GM18873 (cell line): ENCODE data around the gene LMBR1L.
"Not testable (repeated sequence)": the region's sequence is repeated elsewhere in the genome, so short reads cannot be mapped to it uniquely, and the experiment has no call there.

ENCODE experiments used
- ATAC-seq: cut with Tn5 transposase; IDR thresholded peaks from one replicate; pipeline ENCODE4 v1.9.1; 2021; ENCODE audit warnings: mild to moderate bottlenecking, moderate library complexity, moderate number of reproducible peaks; ENCODE audit not compliant: unreplicated experiment, low FRiP score

The LMBR1L gene

DNA sequence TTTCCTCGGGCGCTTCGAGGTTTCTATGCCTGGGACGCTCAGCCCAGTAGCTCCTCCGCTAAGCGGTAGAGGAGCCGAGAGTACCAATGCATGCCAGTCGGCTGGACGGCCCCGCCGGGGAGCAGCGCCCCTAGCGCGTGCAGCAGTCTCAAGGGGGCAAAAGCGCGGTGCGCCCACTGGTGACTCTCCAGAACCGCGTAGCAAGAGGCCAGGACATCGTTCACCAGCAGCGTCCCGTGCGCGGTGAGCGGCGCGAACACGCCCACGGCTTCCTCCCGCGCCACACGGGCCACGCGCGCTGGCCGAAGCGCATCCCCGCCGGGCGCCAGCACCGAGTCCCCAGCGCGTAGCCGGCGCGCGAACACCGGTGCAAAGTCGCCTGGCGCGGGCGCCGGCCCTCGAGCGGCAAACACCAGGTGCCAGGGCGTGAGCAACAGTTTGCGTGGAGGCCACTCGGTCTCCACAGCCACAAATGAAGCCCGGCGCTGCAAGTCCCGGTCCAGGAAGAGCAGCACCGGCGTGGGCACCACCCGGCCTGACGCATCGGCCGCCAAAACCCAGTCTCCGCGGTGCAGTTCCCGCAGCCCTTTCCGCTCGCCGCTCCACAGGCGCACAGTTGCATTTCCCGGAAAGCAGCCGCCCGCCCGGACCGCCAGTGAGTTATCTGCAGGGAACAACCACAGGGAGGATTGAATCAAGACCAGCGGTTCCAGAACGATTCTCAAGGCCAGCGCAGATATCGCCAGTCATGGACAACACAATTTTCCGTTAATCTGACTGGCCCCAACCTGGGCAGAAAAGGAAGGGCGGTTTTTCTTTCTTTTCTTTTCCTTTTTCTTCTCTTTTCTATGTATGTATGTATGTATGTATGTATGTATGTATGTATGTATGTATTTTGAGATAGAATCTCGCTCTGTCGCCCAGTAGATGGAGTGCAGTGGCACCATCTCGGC, 20.6 kb downstream of the LMBR1L start:
- no peak for ATAC-seq

DNA sequence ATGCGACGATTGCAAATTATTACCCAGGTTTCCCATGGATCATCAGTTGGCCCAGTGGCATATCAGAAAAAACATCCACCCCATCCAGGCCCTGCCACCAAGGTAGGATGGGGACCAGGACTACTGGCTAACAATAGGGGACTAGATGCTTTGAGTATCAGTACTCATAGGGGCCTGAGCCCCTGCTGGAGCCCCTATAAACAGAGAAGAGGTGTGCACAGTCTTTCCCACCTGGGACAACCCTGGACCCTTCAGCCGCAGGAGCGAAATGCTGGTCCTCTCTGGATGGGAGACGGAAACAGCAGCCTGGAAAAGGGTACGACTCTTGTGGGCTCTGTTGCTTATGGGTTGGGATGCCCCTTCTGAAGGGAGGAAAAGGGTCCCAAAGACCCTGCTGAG, 21.7 kb downstream of the LMBR1L start:
- no peak for ATAC-seq

DNA sequence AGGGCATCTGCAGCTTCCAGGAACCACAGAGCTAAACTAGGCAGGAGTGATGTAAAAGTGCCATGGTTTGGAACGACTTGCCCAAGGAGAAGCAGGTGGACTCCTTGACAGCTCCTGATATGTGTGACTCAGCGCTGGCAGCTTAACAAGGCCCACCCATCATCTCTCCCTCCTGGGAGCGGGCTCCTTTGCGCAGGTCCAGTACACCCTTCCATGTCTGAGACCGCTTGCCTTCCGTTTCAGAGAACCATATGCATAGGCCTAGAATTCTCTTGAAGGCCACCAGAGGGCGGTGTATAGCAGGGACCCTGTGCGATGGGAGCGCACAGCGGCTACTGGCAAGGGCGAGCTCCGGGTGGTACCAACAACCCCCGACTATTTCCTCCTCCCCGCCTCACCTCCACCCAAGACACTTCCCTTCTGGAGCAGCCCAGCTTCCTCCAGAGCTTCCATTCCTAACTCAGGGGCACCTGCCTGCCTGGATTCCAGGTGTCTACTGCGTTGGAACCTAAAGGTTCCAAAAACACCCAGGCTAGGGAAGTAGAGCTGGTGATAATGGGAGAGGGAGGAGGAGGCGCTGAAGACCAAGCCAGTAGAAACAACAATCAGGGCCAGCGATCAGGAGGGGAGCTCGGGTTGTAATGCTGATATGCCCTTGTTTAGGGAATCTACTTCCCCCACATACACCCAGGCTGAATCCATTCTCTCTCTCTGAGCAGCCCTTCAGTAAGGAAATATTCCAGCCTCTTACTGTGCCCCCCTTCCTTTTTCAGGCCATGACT, 22.3 kb downstream of the LMBR1L start:
- ATAC-seq = no peak

DNA sequence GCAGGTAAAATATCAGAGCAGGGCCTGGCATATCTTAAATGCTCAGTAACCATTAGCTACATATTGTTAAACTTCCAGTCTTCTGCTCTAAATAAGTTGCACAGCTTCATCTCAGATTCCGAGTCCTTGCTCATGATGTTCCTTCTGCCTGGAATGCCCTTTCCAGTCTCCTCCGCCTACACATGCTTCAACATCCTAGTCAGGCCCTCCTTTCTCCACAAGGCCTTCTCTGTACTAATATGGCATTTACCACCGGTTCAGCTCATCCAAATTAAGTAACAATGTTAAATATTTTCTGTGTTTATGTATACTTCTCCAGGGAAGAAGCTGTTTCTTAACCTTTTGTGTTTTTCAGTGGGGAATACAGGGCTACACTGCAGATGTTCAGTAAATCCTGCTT, 24.5 kb downstream of the LMBR1L start:
- ATAC-seq = no peak

DNA sequence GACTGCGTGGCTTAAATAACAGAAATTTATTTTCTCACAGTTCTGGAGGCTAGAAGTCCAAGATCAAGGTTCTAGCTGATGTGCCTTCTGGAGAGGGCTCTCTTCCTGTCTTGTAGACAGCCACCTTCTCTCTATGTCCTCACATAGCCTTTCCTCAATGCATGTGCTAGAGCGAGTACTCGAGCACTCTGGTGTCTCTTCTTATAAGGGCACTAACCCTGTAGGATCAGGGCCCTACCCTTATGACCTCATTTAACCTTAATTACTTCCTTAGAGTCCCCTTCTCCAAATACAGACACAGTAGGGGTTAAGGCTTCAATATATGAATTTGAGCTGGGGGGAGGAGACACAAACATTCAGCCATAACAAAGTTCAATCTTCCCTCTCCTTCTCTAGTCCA, 26.2 kb downstream of the LMBR1L start:
- ATAC-seq = no peak

DNA sequence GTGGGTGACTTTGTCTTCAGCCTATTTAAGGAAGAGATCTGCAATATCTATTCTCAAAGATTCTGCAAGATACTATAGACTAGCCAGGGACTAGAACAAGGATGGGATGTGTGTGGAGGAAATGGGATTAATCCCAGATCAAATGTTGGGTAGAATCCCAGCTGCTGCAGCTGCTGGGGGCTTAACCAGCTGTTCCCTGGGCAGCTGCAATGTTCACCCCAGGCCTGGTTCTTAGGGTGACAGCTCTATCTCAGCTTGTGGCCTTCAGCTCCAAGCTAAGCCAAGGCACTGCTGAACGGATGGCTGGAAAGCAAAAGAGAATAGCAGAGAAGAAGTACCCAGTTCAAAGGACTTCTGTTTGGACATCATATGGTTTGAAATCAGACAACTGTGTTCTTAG, 30.9 kb downstream of the LMBR1L start:
- no peak for ATAC-seq

DNA sequence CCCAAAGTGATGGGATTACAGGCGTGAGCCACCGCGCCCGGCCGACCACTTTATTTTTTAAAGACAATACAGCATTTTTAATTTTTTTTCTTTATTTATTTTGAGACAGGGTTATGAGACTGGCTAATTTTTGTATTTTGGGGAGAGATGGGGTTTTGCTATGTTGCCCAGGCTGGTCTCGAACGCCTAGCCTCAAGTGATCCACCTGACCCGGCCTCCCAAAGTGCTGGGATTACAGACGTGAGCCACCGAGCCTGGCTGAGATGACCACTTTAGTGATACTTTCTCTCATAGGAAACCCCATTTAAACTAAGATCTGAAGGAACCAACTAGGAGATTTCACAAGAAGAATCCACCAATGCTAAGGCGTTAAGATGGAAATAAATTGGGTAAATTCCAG, 39.7 kb downstream of the LMBR1L start:
- ATAC-seq = no peak

DNA sequence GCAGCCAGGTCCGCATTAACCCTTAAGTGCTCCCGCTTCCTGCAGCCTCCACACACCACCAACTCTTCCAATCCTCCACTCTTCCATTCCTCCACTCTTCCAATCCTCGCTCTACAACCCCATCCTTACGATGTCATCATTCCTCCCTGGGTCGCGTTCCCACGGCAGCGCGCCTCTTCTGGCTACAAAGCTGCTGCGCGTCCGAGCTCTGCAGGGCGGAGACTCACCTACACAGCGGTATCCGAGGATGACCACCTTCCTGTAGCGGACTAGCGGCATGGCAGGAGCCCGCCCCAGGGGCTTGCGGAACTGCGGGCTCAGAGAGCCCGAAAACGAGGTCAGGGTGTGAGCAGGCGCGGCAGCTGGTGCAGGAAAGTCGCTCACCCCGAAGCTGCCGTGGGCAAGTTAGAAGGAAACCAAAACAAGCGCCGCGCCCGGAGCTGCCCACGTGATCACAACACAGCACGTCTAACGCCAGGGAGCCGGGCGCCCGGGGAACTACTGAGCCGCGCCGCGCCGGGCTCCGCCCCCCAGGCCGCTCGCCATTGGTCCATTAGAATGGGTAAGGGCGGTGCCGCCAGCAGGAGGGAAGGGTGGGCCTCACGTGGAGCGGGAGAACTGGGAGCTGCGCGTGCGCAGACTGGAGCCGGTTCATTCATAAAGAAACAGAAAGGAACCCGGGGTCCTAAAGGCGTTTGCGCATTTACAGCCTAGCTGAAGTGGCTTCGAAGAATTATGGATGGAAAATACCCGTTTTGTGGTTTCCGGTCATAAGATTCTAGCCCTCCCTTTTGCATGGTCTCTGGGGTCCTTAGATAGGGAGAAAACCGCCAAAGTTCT, 40.9 kb downstream of the LMBR1L start, which contains the start of gene RHEBL1:
Gene RHEBL1 (minus strand): TSS at position 473 of the 840 bp plus-strand sequence. CDS start 194 bp downstream, at position 279.
- peak; percentile 84 for ATAC-seq

DNA sequence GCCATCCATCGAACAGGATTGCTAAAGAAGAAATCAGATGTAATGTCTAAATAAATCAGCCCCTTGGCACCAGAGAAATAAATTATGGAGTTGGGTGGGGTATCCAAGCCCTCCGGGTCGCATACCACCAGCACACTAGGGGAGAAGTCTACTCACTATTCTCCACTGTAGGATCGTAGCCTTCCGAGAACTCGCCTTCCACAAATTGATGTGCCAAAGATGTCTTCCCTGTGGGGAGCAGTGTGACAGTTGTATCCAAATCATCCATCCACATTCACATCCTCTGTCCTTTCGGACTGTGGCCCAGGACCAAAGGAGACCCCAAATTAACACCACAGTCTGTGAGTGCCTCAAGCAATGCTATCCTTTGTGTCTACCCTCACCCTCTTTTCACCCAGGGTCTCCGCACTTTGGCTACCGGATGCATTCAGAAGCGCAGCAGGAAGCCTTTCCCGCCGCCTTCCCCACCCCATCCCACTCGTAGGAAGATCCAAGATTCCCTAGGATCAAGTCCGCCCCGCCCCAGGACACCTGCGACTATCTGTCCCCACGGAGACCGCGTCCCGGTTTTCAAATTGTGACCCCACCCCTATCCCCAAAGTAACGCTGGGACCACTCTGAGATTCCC, 41.7 kb downstream of the LMBR1L start:
- no peak for ATAC-seq

DNA sequence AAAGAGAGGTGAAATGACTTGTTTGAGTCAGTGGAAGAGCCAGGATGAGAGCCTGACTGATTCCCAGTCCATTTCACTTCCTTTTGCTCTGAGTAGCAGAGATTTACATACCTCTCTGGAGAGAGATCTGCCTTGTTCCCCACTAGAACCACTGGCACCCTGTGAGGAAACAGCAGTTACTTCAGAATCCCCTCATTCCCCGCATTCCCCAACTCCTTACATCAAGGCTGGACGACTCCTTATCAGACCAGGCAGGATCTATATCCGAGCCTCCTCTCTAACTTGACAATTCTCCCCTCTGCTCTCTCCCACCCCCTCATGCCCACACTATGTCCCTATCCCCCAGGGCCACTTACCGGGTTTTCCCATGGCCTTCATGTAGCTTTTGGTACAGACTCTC, 44.5 kb downstream of the LMBR1L start:
- ATAC-seq = no peak

DNA sequence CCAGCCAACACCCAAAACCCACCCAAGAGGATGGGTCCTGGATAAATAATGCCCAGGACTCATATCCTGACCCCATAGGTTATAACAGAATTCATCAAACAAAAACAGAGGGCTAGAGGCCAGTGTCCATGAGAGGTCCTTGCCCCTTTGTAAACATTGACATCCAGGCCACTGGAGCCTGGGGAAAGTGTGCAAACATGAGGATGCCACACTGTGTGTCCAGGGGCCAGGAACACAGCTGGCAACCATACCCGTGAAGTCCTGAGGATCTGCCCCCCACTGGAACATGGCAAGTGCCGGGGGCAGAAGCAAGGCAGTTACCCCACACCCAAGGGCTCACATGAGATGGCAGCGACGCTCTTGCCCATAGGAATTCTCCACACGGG, 45.9 kb downstream of the LMBR1L start:
- ATAC-seq = no peak

DNA sequence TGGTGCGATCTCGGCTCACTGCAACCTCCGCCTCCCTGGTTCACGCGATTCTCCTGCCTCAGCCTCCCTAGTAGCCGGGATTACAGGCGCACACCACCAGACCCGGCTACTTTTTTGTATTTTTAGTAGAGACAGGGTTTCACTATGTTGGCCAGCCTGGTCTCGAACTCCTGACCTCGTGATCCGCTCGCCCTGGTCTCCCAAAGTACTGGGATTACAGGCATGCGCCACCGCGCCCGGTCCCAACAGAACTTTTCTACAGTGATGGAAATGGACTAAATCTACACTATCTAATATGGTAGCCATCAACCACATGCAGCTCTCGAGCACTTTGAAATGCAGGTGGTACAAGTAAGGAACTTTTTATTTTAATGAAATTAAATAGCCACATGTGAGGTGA, 48.7 kb downstream of the LMBR1L start:
- ATAC-seq = not testable (repeated sequence)

DNA sequence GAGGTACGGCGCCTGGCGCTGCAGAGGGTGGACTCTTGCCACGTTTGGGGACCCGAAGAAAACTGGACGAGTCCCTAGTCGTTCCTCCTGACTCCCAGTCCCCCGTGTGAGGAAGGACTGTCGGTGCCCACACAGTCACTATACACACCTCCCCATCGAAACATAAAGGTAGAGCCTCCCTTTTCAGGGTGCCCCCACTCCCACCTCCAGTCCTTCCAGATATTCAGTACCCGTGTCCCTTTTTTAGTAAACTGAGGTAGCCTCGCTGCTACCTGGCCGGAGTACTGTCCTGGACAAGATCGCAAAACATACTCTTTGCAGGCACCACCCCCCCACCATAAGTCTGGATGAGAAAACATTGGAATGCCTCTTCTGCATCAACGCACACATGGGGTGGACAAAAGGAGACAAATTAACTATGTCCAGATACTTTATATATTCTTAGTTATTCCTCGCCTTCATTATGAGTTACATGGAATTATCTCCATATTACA, 49.4 kb downstream of the LMBR1L start:
- no peak for ATAC-seq

DNA sequence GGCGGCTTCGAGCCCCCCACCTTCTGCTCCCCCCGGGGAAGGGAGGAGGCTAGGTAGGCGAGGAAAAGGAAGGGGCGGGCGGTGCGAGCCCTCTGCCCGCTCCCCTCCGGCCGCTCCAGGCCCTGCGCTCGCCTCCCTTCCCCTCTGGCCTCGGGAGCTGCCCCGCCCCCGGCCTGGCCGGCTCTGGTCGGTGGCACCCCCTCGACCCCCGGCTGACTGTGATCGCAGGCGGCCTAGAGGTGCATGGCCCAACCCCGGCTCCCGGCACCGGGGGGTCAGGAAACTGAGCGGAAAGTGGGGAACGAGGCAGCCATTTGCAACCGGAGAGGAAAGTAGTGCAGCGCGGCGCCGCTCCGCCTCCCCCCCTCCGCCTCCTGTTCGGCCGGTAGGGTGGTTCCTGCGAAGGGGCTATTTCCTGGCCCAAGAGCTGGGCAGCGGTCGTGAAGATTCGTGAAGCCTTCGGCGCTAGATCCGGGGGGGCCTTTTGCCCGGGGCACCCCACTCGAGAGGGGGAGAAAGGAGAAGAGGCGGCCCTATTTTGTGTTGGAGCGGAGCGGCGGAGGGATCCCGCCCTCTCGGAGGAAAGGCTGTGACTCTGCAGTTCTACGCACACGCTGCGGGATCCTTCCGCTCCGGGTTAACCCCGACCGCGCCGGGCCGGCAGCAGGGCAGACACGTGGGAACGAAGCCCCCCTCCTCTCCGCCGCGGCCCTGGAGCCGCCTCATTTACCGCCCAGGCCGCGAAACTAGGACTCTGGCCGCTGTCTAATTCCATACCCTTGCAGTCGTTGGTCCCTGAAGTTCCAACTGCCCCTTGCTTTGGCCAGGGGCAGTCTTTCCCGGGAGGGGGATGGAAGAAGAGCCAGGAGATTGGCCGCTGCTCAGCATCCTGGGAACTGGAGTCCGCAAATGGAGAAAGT, 50.1 kb downstream of the LMBR1L start, which contains the start of gene KMT2D:
Gene KMT2D (minus strand): TSS at position 558 of the 920 bp plus-strand sequence. CDS start 5,470 bp downstream, outside the sequence.
- no peak for ATAC-seq

DNA sequence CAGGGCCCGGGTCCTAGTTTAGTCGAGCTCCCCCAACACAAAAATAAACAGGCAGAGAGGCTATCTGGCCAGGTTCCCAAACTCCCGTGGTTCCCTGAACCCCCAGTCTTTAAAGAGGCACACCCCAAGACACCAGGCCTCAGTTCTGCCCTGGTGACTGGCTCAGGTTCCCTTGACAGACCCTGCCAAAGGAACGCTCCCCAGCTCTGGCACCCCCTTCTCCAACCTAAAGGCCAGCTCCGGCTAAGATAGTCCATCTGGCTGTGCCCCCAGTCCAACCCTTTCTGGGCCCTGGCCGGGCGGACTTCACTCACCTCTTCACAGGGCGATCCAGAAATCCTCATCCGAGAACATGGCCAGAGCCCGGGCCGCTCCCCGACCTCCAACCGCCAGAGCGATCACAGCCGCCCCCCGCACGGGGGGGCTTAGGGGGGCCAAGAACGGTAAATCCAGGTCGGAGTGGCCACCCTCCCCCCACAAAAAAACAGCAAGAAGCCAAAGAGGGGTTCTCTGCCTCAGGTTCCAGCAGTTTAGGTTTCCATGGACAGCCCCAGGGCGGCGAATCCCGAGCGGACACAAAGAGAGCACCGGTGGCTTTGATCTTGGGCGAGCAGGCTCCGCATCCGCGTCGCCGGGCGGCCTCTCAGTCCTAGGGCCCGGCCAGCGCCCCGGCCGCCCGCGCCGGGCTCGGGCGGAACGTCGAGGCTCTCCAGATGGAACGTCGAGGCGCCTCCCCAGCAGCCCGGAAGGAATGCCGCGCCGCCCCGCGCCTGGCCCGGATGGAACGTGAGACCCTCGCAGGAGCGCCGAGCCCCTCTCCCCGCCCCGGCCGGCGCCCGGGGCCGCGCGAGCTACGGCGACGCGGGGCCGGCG, 51.1 kb downstream of the LMBR1L start:
- no peak for ATAC-seq

DNA sequence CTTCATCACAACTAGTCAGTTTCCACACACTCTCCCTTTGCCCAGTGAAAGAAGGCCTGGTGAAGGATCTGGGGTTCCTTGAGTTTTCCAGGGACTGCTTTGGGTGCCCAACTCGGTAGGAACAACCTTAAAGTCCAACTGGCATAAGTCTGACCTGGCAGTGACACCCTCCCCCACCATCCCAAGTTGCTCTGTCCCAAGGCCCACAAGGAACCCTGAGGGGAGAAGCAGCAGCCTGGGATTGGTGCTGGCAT, 51.7 kb downstream of the LMBR1L start:
- no peak for ATAC-seq

DNA sequence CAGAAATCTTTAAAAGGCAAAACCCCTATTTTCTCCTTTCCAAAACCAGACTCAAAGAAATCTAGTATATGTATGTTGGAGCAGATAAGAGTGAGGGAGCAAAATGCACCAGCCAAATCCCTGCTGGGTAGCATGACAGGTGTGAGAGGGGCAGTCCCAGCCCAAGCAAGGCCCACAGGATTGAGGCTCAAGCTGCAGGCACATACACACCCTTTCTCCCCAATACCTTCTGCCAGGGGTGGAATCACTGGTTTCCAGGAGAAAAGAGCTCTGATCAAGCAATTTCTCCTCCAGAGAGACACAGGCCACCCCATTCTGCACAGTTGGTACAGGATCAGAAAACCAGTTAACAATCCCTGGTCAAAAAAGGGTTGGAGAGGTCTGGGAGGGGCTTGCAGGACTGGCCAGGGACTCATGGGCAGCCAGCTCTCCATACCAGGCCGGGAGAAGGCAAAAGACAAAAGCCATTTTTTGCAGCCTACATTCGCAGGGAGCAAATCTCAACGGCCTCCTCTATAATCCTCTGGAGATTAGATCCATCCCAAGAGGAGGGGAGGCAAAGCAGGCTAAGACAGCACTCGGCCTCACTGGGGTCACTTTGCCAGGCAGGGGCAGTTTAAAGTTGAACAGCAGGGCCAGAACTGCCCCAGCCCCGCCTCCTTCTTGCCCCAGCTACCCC, 52.1 kb downstream of the LMBR1L start:
- no peak for ATAC-seq

DNA sequence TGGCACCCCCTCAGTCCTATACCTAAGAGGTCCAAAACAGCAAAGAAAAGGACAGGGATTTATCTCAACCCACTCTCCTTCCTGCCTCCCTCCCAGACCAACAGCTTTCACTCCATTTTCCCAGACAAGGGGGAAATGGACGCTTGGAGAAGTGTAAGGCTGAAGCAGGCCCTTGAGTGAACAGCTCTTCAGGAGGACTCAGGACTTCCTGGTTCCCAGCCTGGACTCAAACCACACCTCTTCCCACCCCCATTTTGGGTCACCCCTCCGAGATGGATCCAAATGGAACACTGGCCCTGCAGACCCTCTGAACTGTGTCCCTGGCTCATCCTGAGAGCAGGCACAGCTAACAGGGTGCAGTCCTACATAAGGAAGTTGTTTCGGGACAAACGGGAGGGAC, 52.8 kb downstream of the LMBR1L start:
- no peak for ATAC-seq
